Testis (tissue), 2 donors: ENCODE measurements around the gene ASB8.
"Not testable (repeated sequence)": the region's sequence is repeated elsewhere in the genome, so short reads cannot be mapped to it uniquely, and the experiment has no call there.

ENCODE experiments used
- CTCF ChIP-seq, 3 experiments: fragments of 450-650 bp in 2 of 3; fragments of 200-600 bp in 1 of 3; sonication (generic) in 1 of 3; IDR thresholded peaks; one replicate each; pipeline ENCODE4 v1.5.1; 2016 to 2019; ENCODE audit warnings: antibody characterized with exemption in 3 of 3, mild to moderate bottlenecking in 2 of 3, moderate library complexity in 1 of 3
- POLR2A ChIP-seq: fragments of 450-650 bp; IDR thresholded peaks from one replicate; pipeline ENCODE4 v1.6.1; 2017; ENCODE audit warnings: antibody characterized with exemption, mild to moderate bottlenecking, moderate library complexity

- not testable (repeated sequence) for TF ChIP-seq POLR2A; CTCF (IDR thresholded peaks at IDR 0.05)
Observed at GRCh38 chr12:48155786-48156185, 1.5 kb downstream of the ASB8 start.
